Left lung (tissue), 10 donors: ENCODE data around the gene JAK1. TPM values are rescaled to one million over a fixed set of nuclear protein-coding genes. Genes with fewer than 3 reads are reported as not detected.

Source experiments
- ATAC-seq: fragments of 200-7000 bp; cut with Tn5 transposase; one replicate; pipeline ENCODE4 v1.9.1; 2020; ENCODE audit warnings: moderate library complexity
- DNase-seq, 4 donors: peaks; one replicate each; pipeline ENCODE4 v3.0.0-alpha.2; 2013 to 2020
- H3K27ac ChIP-seq, 2 donors: fragments of 200-600 bp; sonication (generic) in 1 of 2; one replicate each; pipeline versions ENCODE4 v1.5.0 to v1.8.0; 2020 to 2021
- H3K27me3 ChIP-seq, 2 donors: fragments of 200-600 bp; sonication (generic) in 1 of 2; one replicate each; pipeline versions ENCODE4 v1.5.0 to v1.8.0; 2020 to 2021
- H3K36me3 ChIP-seq, 2 donors: fragments of 200-600 bp; sonication (generic) in 1 of 2; one replicate each; pipeline versions ENCODE4 v1.5.0 to v1.8.0; 2020 to 2021
- H3K4me1 ChIP-seq, 2 donors: fragments of 200-600 bp; one replicate each; pipeline ENCODE4 v1.8.0; 2021
- H3K4me3 ChIP-seq, 2 donors: fragments of 200-600 bp; sonication (generic) in 1 of 2; one replicate each; pipeline versions ENCODE4 v1.5.0 to v1.8.0; 2020 to 2021; ENCODE audit warnings: mild to moderate bottlenecking in 1 of 2
- H3K9me3 ChIP-seq, 2 donors: fragments of 200-600 bp; sonication (generic) in 1 of 2; one replicate each; pipeline versions ENCODE4 v1.5.0 to v1.8.0; 2020 to 2021
- CTCF ChIP-seq, 2 donors: fragments of 200-600 bp; sonication (generic) in 1 of 2; IDR thresholded peaks; one replicate each; pipeline versions ENCODE4 v1.5.0 to v1.8.0; 2021; ENCODE audit warnings: antibody characterized with exemption in 2 of 2
- intact Hi-C, 2 donors: fragments of 100-400 bp; cut with DNase I; formaldehyde crosslinking; loops; one replicate each; pipeline versions ENCODE4 v1.11.2 to v1.14.2; 2022
- polyA plus RNA-seq, 6 donors: library from polyadenylated mRNA; unstranded; fragments of 120-200 nt; gene quantifications; one replicate each; pipeline ENCODE4 v1.2.1, GENCODE V29; 2013; ENCODE audit not compliant: insufficient read length in 6 of 6
- total RNA-seq, 2 donors: library from RNA; stranded (reverse); fragmentation: NEBNext Ultra II Directional; extraction: Animal tissue kit (Norgen Biotek cat#: 25700); gene quantifications; one replicate each; pipeline ENCODE4 v1.2.1, GENCODE V29; 2021
- donor health status: DM: no; HTN: yes; CAD: no.
- donor health status: DM: no; HTN: no; CAD: no.

Gene JAK1
- total and polyA plus RNA-seq, 8 donors, result 103 to 162 (median 115) TPM

- Histone ChIP-seq H3K27ac (no peak overlapping the region), H3K4me1 (peaks cover 0 to 13% of the 10 kb centered on the region in 2 donors), H3K27me3 (no peaks in the 10 kb centered on the region), H3K9me3 (no peaks in the 10 kb centered on the region), H3K36me3 (no peaks in the 10 kb centered on the region), H3K4me3 (no peak overlapping the region)
- ATAC-seq (no peak), DNase-seq (no peak)
- intact Hi-C loops, result no loop called here
- no peak for TF ChIP-seq CTCF (IDR thresholded peaks at IDR 0.05)
Observed at GRCh38 chr1:65009176-65009575, 42.8 kb upstream of the JAK1 start.

- DNase-seq (no peak), ATAC-seq (no peak)
- intact Hi-C loops, result no loop called here
- Histone ChIP-seq H3K4me1 (peaks cover 6 to 26% of the 10 kb centered on the region in 2 donors), H3K27ac (no peak overlapping the region), H3K27me3 (no peaks in the 10 kb centered on the region), H3K4me3 (no peak overlapping the region), H3K36me3 (no peaks in the 10 kb centered on the region), H3K9me3 (no peaks in the 10 kb centered on the region)
- TF ChIP-seq CTCF (IDR thresholded peaks at IDR 0.05), result no peak
Observed at GRCh38 chr1:65006806-65007205, 40.5 kb upstream of the JAK1 start.

DNA sequence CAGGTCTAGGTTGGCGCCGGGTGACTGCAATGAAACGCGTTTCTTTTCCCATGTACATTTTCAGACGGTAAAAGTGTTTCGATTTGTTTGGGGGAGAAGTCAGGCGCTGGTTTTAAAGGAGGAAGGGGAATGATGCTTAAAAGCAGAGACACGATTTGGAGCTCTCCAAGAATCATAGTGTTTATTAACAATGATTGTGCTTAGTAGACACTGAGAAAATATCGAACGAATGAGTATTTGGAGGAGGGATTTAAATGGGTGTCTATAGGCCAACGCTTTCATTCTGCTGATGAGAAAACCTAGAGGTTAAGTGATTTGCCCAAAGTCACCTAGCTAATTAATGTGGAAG lies 36.9 kb upstream of the JAK1 start:
- H3K9me3 ChIP-seq, result peaks cover under 1 to 6% of the 10 kb centered on the region in 2 donors
- peaks cover 10 to 36% of the 10 kb centered on the region in 2 donors for H3K4me1 ChIP-seq
- peak overlapping the region; percentile 96 to 99 for H3K27ac ChIP-seq
- H3K27me3 ChIP-seq, result no peaks in the 10 kb centered on the region
- H3K36me3 ChIP-seq, result no peaks in the 10 kb centered on the region
- H3K4me3 ChIP-seq, result peak overlapping the region; percentile 52 to 61
- no peak for DNase-seq
- TF ChIP-seq CTCF (IDR thresholded peaks at IDR 0.05), result no peak
- ATAC-seq, result no peak
- intact Hi-C loops, result no loop called here

DNA sequence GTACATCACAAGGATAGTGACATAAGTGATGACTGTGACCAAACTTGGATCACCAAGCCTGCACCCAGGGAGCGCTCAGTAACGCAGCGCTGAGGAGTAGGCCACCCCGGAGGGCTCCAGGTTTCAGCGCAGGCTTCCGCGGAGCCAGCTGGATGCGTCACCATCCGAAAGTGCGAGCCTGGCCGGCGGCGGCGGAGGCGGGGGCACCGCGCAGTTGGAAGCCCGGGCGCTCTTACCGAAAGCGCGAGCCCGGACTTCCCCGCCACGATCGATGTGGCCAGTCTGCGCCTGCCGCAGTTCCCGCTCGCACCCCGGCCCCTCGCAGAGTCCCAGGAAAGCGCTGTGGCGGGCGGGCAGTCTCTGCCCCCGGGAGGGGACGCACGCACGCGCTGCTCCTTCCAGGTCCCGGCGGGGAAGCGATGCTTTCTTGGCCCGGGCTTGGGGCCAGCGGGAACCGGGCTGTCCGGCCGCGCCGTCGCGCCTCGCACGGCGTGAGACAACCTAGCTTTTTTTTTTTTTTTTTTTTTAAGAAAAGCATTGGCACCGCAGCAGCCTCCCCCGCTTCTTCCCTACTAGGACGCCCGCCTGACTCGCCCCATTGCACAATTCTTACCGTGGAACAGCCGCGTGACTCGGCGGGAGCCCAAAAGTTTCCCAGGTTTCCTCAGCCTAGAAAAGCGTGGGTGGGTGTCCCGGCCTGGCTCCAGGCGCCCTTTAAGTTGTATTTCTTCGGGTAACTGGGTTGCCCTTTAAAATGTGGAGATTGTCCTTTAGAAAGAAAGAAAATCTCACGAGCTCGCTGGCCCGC lies 36.4 kb upstream of the JAK1 start:
- no peak for TF ChIP-seq CTCF (IDR thresholded peaks at IDR 0.05)
- DNase-seq, result peak; percentile 60 to 95 (median 81)

DNA sequence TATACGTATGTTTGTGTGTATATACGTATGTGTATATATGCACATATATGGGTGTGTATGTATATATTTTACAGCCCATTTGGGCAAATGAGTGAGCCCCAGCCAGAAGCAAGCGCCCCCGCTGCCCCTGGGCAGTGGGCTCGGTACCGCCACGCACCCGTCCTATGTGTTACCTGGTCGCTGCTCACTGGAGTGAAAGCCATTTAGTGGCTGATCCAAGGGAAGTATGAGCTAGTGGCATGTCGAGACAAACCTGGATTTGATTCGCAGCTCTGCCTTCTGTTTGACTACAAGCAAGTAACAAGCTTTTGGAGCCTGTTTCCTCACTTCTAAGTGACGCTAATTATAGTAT lies 35.8 kb upstream of the JAK1 start:
- intact Hi-C loops, result no loop called here
- Histone ChIP-seq H3K27ac (peak overlapping the region; percentile 96 to 99), H3K27me3 (no peaks in the 10 kb centered on the region), H3K36me3 (no peaks in the 10 kb centered on the region), H3K9me3 (peaks cover 4 to 7% of the 10 kb centered on the region in 2 donors), H3K4me3 (peak overlapping the region; percentile 52 to 61), H3K4me1 (peaks cover 10 to 36% of the 10 kb centered on the region in 2 donors)
- no peak for TF ChIP-seq CTCF (IDR thresholded peaks at IDR 0.05)
- no peak for ATAC-seq
- peak in 2 of 4 donors; percentile 9 to 38 for DNase-seq

More for the DNA sequence above, 36.4 kb upstream of the JAK1 start:
- Histone ChIP-seq H3K9me3 (peaks cover 4 to 7% of the 10 kb centered on the region in 2 donors), H3K27ac (peak overlapping the region; percentile 96 to 99), H3K27me3 (no peaks in the 10 kb centered on the region), H3K4me1 (peaks cover 10 to 36% of the 10 kb centered on the region in 2 donors), H3K4me3 (peak overlapping the region; percentile 52 to 61), H3K36me3 (no peaks in the 10 kb centered on the region)
- peak; percentile 90 for ATAC-seq
- intact Hi-C loops, result no loop called here
